Measurements from ENCODE around the gene MED12L.
A peak's percentile ranks its signal among the peaks of the same experiment; 100 is the strongest.

The MED12L gene

DNA sequence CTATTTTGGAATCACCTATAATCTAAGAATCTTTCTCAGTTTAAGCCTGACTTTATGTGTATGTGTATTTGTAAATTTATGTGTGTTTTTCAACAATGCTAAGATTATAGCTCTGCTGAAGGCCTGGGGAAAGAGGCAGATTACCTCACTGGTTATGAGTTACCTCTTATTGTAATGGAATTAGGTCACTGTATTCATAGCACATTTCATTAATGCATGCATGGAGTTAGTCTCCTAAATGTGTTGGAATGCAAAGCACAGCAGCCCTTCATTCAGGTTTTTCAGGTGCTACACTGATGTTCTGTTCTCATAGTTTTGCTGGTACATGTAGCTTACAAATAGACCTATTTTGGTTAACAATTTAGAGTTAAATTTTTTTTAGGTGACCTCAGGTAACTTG lies 221.7 kb downstream of the MED12L start:
- no peak for DNase-seq (ENCODE audit: low spot score)
- Histone ChIP-seq H3K9me3 (ENCODE audit: severe bottlenecking) (no peaks in the 10 kb centered on the region), H3K27me3 (ENCODE audit: insufficient read depth, poor library complexity, severe bottlenecking) (no peaks in the 10 kb centered on the region), H3K4me1 (ENCODE audit: insufficient read depth, poor library complexity, severe bottlenecking) (peaks cover 86% of the 10 kb centered on the region), H3K36me3 (ENCODE audit: low read depth) (peaks cover 73% of the 10 kb centered on the region), H3K4me3 (ENCODE audit: severe bottlenecking) (no peak overlapping the region), H3K27ac (ENCODE audit: poor library complexity, severe bottlenecking) (peak overlapping the region; percentile 99)
- TF ChIP-seq, protein P1, sequence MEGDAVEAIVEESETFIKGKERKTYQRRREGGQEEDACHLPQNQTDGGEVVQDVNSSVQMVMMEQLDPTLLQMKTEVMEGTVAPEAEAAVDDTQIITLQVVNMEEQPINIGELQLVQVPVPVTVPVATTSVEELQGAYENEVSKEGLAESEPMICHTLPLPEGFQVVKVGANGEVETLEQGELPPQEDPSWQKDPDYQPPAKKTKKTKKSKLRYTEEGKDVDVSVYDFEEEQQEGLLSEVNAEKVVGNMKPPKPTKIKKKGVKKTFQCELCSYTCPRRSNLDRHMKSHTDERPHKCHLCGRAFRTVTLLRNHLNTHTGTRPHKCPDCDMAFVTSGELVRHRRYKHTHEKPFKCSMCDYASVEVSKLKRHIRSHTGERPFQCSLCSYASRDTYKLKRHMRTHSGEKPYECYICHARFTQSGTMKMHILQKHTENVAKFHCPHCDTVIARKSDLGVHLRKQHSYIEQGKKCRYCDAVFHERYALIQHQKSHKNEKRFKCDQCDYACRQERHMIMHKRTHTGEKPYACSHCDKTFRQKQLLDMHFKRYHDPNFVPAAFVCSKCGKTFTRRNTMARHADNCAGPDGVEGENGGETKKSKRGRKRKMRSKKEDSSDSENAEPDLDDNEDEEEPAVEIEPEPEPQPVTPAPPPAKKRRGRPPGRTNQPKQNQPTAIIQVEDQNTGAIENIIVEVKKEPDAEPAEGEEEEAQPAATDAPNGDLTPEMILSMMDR (IDR thresholded peaks at IDR 0.05; ENCODE audit: poor library complexity, severe bottlenecking), result no peak
- ATAC-seq (ENCODE audit: low read depth), result no peak

DNA sequence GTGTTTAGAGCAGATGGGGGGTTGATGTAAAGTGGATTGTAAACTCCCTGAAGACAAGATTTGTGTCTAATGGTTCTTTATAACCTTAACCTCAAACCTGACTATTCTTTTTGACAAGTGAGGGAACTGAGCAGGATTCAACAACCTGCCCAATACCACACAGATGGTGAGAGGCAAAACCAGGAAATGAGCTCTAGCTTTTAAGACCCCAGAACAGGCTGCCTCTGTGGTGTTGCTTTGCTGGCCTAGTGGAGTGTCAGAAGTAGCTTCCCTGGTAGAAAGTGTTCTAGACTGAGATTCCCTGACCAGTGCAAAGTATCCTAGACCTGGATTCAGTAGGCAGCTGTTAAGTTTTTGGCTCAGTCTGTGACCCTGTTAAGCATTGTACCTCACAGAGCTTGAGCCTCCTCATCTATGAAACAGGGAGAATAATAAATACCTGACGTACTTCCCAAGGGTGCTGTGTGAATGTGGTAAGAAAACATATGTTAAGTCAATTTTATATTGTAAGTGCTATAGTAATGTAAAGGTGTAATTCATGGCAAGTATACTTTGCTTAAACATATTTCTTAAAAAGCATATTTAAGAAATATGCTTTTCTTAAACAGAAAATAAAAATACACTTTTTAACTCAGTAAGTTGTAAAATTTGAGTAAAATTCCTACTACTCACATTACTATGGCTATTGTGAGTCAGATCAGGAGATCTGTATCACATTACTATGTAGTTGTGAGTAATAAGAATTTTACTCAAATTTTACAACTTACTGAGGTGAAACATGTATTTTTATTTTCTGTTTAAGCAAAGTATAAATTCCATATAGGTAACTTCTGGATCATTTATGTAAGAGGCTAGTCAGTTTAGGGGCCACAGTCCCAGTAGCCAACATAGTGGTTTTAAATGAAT lies 222.4 kb downstream of the MED12L start:
- Histone ChIP-seq H3K27ac (ENCODE audit: poor library complexity, severe bottlenecking) (peak overlapping the region; percentile 99), H3K9me3 (ENCODE audit: severe bottlenecking) (no peaks in the 10 kb centered on the region), H3K27me3 (ENCODE audit: insufficient read depth, poor library complexity, severe bottlenecking) (no peaks in the 10 kb centered on the region), H3K4me3 (ENCODE audit: severe bottlenecking) (no peak overlapping the region), H3K36me3 (ENCODE audit: low read depth) (peaks cover 78% of the 10 kb centered on the region), H3K4me1 (ENCODE audit: insufficient read depth, poor library complexity, severe bottlenecking) (peaks cover 86% of the 10 kb centered on the region)
- no peak for DNase-seq (ENCODE audit: low spot score)
- TF ChIP-seq, protein P1 (IDR thresholded peaks at IDR 0.05; ENCODE audit: poor library complexity, severe bottlenecking), result no peak
- no peak for ATAC-seq (ENCODE audit: low read depth)

DNA sequence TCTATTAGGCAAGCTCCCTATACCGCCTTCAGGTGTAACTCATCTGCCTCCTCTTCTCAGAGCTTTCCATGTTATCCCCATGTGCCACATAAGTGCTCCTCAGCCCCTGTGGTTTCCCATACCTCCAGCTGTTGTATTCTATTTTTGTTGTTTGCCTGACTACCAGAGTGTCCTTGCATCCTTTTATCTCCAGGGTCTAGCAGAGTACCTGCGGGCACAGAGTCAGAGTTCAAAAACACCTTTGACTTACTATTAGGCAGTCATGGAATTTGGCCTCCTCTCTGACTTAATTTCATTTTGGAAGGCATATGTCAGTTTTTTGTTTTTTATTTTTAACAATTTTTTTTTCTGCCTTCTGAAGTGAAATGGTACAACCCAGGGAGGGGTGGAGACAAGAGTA lies 224.1 kb downstream of the MED12L start:
- no peaks in the 10 kb centered on the region for H3K27me3 ChIP-seq (ENCODE audit: insufficient read depth, poor library complexity, severe bottlenecking)
- peaks cover 83% of the 10 kb centered on the region for H3K4me1 ChIP-seq (ENCODE audit: insufficient read depth, poor library complexity, severe bottlenecking)
- no peak overlapping the region for H3K4me3 ChIP-seq (ENCODE audit: severe bottlenecking)
- H3K36me3 ChIP-seq (ENCODE audit: low read depth), result peaks cover 79% of the 10 kb centered on the region
- peak overlapping the region; percentile 99 for H3K27ac ChIP-seq (ENCODE audit: poor library complexity, severe bottlenecking)
- H3K9me3 ChIP-seq (ENCODE audit: severe bottlenecking), result no peaks in the 10 kb centered on the region
- no peak for ATAC-seq (ENCODE audit: low read depth)
- DNase-seq (ENCODE audit: low spot score), result no peak
- TF ChIP-seq, protein P1 (IDR thresholded peaks at IDR 0.05; ENCODE audit: poor library complexity, severe bottlenecking), result no peak

DNA sequence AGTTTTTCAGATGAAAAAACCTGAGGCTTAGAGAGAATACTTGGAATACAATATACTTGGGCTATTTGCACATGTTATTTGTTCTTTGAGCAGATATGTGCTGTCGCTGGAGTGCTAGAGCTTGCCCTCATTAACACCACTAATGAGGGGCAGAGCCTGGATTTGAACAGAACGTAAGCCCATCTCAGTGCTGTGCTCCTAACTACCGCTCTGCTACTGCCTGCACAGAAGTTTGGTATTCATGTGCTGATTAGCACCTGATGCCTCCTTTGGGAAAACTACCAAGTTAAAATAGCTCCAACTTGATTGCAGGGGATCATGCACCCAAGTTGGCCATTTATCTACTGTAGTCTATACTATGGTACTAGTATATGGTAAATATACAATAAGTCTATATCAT lies 227.5 kb downstream of the MED12L start:
- H3K4me3 ChIP-seq (ENCODE audit: severe bottlenecking), result no peak overlapping the region
- no peak for DNase-seq (ENCODE audit: low spot score)
- H3K9me3 ChIP-seq (ENCODE audit: severe bottlenecking), result no peaks in the 10 kb centered on the region
- TF ChIP-seq, protein P1 (IDR thresholded peaks at IDR 0.05; ENCODE audit: poor library complexity, severe bottlenecking), result no peak
- H3K4me1 ChIP-seq (ENCODE audit: insufficient read depth, poor library complexity, severe bottlenecking), result peaks cover 66% of the 10 kb centered on the region
- peaks cover 77% of the 10 kb centered on the region for H3K36me3 ChIP-seq (ENCODE audit: low read depth)
- no peaks in the 10 kb centered on the region for H3K27me3 ChIP-seq (ENCODE audit: insufficient read depth, poor library complexity, severe bottlenecking)
- no peak for ATAC-seq (ENCODE audit: low read depth)
- peak overlapping the region; percentile 99 for H3K27ac ChIP-seq (ENCODE audit: poor library complexity, severe bottlenecking)

DNA sequence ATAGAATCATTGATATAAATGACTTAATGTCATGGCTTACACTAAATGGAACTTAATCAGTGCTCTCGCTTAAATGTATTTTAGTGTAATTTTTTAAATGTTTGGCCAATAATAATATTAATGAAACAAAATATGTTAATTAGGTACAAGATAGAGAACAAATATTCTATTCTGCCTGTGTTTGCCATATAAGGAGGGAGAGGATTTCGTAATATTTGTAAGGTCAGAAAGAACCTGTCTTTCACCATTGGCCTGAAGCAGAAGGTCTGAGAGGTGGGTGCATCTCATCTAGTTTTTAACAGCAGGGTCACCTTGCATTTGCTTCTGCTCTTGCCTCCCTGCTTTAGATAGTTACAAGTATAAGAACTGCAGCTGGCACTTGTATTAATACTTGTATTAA lies 228.7 kb downstream of the MED12L start:
- TF ChIP-seq, protein P1 (IDR thresholded peaks at IDR 0.05; ENCODE audit: poor library complexity, severe bottlenecking), result no peak
- Histone ChIP-seq H3K4me1 (ENCODE audit: insufficient read depth, poor library complexity, severe bottlenecking) (peaks cover 63% of the 10 kb centered on the region), H3K27ac (ENCODE audit: poor library complexity, severe bottlenecking) (peak overlapping the region; percentile 99), H3K36me3 (ENCODE audit: low read depth) (peaks cover 65% of the 10 kb centered on the region), H3K27me3 (ENCODE audit: insufficient read depth, poor library complexity, severe bottlenecking) (no peaks in the 10 kb centered on the region), H3K4me3 (ENCODE audit: severe bottlenecking) (peak overlapping the region; percentile 69), H3K9me3 (ENCODE audit: severe bottlenecking) (no peaks in the 10 kb centered on the region)
- DNase-seq (ENCODE audit: low spot score) (no peak), ATAC-seq (ENCODE audit: low read depth) (no peak)
